Jurkat, Clone E6-1 (cell line): ENCODE results near the gene DOCK1.
"Not testable (repeated sequence)": the region's sequence is repeated elsewhere in the genome, so short reads cannot be mapped to it uniquely, and the experiment has no call there.

Experiments used
- DNase-seq: peaks from one replicate; pipeline ENCODE4 v3.0.0-alpha.2; 2011; ENCODE audit warnings: low read depth, low spot score
- H3K4me3 ChIP-seq: 2 replicates; pipeline ENCODE4 v1.5.1; 2011; ENCODE audit warnings: mild to moderate bottlenecking, low read length, control low read depth, moderate library complexity

Gene DOCK1

DNA sequence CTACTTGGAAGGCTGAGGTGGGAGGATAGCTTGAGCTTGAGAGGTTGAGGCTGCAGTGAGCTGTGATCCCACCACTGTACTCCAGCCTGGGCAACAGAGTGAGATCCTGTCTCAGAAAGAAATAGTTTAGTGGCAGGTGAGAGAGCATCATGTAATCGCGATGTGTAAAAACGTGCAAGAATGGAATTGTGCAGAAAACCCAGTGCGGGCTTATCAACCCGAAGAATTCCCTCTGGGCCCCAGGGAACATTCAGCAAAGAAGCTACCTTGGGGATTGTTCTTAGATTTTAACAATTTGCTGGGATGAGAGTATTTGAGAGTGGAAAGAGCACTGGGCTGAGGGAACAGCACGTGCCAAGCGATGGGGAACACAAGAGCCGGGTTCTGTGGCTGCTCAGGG lies 398.5 kb downstream of the DOCK1 start:
- no peak overlapping the region for H3K4me3 ChIP-seq
- no peak for DNase-seq

DNA sequence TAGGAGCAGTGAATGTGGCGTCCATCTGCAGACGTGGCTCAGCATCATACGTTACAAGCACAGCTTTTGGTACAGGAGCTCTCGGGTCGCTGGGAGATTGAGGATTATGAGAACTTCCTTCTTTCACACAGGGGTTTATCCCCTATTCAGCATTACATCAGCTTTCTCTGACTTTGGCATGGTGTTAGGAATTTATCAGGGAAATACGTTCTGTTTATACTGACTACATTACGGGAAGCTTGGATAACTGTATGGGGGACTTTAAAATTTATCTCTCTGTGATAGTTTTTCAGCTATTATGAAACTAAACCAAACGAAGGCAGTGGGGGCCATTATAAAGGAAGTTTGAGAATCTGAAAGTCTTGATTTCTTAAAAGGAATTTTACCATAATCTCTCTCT lies 401.3 kb downstream of the DOCK1 start:
- no peak for DNase-seq
- H3K4me3 ChIP-seq: no peak overlapping the region

DNA sequence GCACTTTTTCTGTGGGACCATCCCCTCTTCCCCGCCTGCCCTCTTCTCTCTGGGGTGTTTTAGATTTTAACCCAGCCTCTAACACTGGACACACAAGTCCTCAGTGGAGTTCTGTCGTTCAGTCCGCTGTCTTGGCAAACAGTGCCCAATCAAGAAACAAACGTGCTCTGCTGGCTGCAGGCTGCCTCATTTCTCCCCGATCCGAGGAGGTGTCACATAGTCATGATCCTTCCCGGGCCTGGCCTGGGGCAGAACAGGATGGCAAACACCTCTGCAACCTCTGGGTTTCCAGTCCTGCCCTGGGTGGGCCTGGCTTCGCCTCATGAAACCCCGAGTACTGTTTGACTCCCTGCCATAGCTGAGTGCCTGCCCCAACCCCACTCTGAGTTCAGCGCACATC lies 402.1 kb downstream of the DOCK1 start:
- no peak overlapping the region for H3K4me3 ChIP-seq
- DNase-seq: no peak

DNA sequence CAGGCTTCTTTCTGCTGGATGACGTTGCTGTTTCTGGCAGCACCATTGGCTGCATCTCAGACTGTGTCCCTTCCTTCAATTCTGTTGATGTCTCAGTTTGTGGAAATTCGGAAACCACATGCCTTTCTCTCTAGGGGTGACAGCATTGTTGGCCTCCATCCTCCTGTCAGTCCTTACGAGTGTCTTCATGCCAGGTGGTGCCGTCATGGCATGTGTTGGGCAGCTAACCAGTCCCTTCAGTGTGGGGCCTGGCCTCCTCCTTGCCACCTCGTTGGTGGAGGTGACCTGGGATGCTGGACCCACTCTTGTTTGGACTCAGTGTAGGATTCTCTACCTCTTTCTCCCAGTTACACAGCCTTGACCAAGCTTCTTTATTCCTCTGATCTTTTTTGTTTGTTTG lies 402.8 kb downstream of the DOCK1 start:
- DNase-seq: no peak
- no peak overlapping the region for H3K4me3 ChIP-seq

DNA sequence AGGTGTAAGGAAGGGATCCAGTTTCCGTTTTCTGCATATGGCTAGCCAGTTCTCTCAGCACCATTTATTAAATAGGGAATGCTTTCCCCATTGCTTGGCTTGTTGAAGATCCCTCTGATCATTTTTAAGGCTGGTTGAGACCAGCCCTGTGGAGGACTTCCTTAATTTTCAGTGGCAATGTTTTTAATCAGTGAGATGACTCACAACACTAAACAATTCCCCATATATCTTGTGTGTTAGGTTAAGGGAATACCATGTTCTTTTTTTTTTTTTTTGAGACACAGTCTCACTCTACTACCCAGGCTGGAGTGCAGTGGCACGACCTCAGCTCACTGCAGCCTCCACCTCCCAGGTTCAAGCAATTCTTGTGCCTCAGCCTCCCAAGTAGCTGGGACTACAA lies 404.4 kb downstream of the DOCK1 start:
- not testable (repeated sequence) for H3K4me3 ChIP-seq, DNase-seq

DNA sequence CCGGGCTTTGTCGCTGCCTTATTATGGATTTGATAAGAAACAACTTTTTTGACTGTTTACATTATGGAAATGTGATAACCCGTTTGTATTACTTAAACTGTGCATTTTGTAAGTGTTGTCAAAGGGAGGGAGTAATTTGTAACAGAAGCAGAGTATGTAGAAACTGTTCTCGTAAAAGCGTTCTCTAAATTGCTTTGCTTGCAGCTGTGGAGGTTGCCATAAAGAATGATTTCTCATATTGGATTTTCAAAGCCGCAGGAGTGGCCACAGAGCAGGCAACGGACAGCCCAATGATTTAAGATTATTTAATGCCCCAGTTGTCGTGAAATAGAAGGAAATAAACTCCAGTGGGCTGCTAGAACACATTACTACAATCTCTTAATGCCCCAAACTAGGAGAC lies 405.2 kb downstream of the DOCK1 start:
- DNase-seq: no peak
- no peak overlapping the region for H3K4me3 ChIP-seq

DNA sequence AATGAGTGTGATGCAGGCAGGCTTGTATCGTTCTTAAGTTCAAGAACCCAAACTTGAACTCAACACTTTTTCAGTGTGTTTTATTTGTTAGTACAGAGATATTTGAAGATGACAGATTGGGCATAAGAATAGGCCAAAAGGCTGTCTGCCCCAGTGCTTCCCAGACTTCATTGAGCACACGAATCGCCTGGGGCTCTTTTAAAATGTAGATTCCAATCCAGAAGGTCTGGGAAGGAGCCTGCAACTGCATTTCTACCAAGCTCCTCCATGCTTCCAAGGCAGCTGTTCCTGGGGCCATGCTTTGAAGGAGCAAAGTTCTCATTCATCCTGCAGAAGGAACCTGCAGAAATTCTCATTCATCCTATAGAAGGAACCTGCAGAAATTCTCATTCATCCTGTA lies 405.7 kb downstream of the DOCK1 start:
- no peak for DNase-seq
- no peak overlapping the region for H3K4me3 ChIP-seq

DNA sequence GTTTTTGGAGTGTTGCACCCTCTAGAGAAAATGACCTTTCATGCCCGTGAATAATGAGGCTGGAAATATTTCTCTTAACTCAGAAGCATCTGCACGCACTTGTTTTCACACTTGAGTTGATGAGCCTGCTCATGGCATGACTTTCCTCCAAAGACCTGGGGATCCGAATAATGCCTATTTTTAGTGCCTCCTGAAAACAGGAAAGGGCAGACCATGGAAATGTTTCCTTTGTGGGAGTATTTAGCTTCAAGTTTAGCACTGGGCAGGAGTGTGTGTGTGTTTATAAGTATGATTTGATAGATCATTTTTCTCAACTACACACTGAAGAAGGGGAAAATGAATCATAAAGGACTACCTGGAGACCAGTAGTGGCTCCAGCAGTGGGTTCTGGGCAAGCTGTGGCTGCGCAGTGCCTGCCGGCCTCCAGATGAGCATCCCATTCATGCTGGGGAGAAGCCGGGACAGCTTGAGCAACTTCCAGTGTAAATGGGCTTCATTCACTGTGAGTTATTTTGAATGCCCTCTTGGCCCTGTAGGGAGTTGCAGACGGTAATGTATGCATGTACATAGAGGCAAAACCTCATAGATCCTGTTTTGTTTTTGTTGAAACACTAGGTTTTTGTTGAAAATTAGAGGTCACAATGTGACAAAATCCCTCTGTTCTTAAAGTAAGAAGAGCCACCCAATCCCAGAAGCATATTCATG lies 408.9 kb downstream of the DOCK1 start:
- DNase-seq: no peak
- no peak overlapping the region for H3K4me3 ChIP-seq

DNA sequence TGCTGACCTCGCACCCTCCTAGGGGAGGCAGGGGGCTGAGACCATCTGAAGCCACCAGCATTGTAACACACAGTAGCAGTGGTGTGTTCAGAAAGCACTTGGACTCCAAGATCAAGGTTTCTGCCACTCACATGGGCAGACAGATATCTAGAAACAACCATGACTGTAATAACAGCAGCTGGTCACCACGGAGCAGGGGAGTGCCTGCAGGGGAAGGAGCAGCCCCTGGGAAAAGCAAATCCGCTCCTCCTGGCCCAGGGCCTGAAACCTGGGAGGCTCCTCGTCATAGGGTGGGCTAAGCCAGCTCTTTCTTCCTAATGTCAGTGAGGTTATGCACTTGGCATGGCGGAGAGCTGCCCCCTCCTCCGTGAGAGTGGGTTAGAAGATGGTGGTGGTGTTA lies 409.6 kb downstream of the DOCK1 start:
- DNase-seq: no peak

DNA sequence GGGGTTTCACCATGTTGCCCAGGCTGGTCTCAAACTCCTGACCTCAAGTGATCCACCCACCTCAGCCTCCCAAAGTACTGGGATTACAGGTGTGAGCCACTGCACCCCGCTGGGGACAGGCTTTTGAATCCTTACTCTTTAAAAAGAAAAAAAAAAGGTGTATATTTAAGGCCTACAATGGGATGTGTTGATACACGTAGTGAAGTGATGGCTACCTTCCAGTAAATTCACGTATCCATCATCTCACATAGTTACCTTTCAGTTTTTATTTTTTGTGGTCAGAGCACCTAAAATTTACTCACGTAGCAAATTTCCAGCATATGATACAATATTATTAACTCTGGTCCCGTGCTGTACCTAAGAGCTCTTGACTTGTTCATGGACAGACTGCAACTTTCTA lies 410.7 kb downstream of the DOCK1 start:
- no peak for DNase-seq
- no peak overlapping the region for H3K4me3 ChIP-seq

More for the DNA sequence above, 409.6 kb downstream of the DOCK1 start:
- no peak overlapping the region for H3K4me3 ChIP-seq

DNA sequence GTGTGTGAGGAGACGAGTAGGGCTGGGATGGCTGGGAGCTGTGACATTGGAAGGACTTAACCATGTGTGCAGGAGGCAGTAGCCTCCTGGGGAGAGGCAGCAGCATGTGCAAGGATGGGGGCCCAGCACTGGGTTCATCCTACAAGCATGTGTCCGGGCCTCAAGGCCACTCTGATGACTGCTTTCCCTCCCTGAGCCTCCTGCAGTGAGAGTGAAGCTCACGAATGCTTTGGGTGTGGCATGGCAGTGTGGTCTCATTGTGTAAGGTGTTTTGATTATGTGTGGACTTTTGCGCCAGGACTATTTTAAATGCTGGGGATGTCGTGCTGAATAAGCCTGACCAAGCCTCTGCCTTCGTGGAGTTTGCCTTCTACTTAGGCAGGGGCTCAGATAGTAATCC lies 413.2 kb downstream of the DOCK1 start:
- no peak for DNase-seq
- H3K4me3 ChIP-seq: no peak overlapping the region

DNA sequence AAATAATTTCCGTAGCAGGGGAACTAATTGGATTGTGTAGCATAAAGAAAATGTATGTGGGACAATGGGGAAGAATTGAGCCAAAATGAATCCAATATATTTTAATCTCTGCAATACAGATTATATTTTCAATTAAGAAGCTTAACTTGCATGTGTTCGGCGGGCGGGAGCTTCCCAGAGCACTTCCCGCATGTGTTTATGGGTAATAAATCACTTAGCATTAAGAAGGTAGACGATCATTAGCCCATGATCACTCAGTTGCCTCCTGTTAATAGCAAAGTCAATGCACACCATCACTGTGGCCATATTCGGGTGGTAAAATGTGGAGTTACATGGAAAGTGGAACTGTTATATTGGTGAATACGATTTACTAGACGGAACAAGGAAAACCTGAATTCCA lies 414.0 kb downstream of the DOCK1 start:
- no peak for DNase-seq
- H3K4me3 ChIP-seq: no peak overlapping the region

DNA sequence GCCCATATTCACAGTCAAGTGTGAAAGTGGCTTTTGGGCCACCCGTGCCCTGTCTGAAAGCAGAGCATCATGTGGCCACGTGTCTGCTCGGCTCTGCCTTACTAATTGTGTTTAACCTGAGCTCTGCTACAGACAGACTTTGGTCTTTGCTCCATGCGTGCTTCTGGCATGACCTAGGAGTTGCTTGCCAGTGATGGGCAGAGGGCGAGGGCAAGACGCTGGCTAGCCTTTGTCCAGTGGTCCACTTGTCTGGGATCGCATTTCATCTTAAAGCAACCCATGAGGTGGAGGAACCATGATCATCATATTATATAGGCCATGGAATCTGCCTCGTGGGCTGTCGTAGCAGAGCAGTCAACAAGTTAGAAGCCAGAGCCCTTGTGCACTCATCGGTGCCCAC lies 414.5 kb downstream of the DOCK1 start:
- DNase-seq: no peak
- no peak overlapping the region for H3K4me3 ChIP-seq

DNA sequence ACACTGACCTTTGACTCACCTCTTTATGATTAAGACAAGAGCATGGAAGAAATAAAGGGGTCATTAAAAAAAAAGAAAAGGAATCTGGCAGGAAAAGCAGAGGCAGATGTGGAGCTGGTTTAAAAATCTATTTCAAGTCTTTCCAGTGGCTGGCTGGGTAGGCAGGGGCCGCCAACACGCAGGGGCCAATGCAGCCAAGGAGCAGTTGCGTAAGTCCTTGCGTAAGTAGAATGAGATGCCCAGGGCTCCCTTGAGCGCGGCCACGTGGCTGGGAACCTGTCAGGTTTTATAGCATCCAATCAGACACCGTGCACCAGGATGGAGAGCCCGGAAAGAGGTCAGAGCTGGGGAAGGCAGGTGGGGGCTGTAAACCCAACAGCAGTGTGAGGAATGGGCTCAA lies 414.9 kb downstream of the DOCK1 start:
- DNase-seq: no peak
- H3K4me3 ChIP-seq: no peak overlapping the region

DNA sequence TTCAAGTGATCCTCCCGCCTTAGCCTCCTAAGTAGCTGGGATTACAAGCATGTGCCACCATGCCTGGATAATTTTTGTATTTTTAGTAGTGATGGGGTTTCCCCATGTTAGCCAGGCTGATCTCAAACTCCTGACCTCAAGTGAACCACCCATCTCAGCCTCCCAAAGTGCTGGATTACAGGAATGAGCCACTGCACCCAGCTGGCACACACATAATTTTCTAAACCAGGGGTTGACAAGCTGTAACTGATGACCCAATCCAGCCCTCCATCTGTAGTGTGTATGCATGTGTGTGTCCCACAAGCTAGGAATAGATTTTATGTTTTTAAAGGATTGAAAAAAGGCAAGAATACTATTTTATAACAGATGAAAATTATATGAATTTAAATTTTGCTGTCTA lies 417.1 kb downstream of the DOCK1 start:
- no peak overlapping the region for H3K4me3 ChIP-seq
- no peak for DNase-seq

DNA sequence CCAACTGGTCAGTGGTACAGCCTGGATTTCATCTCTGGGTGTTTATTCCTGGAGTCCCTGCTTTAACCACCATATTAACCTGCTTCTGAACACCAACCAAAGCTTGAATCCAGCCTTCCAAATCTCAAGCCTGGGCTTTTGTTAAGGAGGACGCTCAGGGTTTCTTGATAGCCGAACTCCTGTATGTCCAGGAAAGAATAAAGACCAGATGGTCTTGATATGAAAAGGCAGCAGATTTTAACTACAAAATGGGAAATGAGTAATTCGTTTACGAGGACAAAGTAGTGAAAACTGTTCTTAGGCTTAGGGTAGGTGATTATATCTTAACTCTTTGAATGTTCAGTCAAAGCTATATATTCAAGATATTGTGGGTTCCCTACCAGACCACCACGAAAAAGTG lies 420.3 kb downstream of the DOCK1 start:
- H3K4me3 ChIP-seq: no peak overlapping the region
- no peak for DNase-seq

DNA sequence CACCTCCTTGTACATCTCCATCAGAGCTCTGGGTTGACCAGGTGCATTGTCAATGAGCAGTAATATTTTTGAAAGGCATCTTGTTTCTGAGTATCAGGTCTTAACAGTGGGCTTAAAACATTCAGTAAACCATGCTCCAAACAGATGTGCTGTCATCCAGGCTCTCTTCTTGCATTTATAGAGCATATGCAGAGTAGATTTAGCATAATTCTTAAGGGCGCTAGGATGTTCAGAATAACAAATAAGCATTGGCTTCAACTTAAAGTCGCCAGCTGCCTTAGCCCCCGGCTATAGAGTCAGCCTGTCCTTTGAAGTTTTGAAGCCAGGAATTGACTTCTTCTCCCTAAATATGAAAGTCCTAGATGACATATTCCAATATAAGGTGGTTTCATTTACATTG lies 421.7 kb downstream of the DOCK1 start:
- no peak for DNase-seq
- H3K4me3 ChIP-seq: no peak overlapping the region

DNA sequence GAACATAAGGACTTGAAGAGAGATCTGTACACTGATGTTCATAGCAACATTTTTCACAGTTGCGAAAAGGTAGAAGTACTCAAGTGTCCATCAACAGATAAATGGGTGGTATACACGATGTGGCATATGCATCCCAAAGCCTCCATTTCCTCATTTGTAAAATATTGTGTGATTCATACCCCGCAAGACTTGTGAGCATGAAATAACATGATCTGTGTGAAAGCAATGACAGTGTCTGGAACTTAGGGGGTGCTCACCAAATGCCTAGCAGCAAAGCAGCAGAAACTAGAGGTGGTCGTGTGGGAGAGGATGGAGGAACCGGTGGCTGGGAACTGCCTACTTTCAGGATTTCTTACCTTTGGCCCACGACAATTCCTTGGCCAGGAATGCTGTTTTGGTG lies 426.5 kb downstream of the DOCK1 start:
- H3K4me3 ChIP-seq: no peak overlapping the region
- DNase-seq: no peak

DNA sequence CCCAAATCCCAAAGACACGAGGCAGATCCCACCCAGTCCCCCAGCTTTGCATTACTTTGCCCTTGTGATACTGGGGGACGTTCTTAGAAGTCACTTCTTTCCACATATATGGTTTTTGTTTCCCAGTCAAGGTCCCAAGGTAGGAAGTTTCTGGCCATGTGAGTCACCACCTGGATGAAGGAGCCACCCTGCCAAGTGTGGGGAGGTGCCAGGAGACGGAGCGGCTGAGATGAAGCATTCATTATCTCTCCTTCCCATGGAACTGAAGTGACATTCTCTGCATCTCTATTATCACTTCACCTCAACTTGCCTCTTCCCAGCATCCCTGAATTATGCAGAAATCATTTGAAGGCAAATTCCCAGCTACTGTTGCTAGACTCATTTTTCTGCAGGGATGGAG lies 427.4 kb downstream of the DOCK1 start:
- H3K4me3 ChIP-seq: no peak overlapping the region
- no peak for DNase-seq

DNA sequence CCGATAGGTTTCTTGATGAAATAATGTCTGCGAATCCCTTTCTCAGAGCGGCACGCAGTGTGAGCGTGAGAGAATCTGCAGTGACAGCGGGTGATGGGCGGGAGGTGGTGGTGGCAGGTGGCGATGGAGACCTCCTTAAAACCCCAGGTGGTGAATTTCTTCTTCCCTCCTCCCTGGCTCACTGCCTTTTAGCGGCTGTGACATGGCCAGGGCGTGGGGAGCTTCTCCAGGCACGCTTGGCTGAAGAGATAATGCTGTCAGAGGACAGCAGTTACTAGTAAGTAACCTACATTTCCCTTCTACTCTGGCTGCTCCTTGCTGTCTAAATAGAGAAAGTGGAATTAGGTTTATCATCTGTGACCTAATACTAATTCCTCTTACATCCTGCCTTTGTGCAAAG lies 432.6 kb downstream of the DOCK1 start:
- DNase-seq: no peak
- H3K4me3 ChIP-seq: no peak overlapping the region

DNA sequence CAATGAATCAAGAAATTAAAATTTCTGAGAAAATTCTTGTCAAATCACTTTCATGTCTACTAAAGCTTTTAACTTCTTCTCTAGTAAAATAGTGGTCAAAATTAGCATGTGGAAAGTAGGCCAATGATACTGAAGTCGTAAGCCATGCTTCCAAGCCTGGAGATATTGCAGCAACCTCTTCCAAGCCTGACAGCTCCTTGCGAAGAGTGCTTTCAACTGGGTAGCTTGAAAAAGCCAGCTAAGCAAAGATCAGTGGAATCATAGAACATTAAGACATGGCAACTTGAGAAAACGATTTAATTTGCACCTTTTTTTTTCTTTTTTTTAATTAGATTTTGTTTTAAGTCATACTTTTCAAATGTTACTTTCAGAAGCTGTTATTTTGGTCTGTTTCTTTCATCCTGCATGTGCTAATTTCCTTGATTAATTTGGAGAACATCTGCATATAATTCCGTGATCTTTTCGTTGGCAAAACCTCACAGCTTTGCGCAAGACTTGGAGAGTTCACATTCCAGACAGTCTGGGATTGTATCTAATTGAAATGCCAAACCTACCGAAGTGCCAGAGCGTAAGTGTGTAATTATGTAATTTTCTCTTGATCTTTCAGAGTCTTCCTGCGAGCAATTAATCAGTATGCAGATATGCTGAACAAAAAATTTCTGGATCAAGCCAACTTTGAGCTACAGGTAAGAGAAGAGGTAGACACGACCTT lies 433.3 kb downstream of the DOCK1 start:
- no peak overlapping the region for H3K4me3 ChIP-seq
- DNase-seq: no peak
